Iris pigment epithelial cell (primary cell): ENCODE results near the gene AIDA.
"Not testable (repeated sequence)": the region's sequence is repeated elsewhere in the genome, so short reads cannot be mapped to it uniquely, and the experiment has no call there.

Source experiments
- DNase-seq: peaks from one replicate; pipeline ENCODE4 v3.0.0-alpha.2; 2011; ENCODE audit warnings: low read depth

AIDA gene

DNA sequence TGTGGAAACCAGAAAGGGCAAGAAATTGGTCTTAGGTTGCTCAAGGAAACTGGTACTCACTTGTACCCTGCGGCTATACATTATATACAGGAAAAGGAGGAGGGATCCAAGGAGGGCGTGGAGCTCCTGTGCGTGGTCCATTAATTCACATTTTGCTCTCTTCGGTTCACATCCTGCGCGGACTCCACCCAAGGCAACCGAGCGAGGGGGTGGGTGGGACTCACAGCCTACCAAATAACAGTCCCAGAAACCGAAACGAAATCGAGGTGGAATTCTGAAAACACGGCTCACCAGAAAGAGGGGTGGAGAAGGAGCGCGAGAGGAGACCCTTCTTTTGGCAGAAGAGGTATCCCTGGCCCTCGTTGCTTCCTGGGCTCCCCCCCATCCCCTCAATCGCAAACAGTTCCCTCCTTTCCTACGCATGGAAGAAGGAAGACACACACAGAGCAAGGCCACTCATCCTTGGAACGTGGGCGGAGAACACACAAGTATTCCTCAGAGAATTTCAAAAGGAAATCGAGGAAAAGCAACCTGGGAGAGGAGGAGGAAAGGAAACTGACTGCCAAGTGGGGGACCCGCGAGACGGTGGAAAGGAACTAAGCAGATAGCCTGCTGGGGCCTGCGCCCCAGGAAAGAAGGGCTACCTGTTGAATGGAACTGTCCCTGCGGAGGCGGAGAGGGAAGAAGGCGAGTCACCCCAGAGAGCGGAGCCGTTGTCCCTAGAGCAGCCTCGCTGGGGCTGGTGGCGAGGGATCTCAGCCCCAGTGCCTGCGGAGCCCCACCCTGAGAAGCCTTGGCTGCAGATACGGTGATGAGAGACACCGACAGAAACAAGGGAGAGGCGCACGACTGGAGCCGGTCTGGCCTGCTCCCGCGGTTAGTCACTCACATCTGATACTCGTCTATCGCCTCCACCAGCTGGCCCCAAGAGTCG, 705 bp downstream of the AIDA start:
- DNase-seq: peak; percentile 68

DNA sequence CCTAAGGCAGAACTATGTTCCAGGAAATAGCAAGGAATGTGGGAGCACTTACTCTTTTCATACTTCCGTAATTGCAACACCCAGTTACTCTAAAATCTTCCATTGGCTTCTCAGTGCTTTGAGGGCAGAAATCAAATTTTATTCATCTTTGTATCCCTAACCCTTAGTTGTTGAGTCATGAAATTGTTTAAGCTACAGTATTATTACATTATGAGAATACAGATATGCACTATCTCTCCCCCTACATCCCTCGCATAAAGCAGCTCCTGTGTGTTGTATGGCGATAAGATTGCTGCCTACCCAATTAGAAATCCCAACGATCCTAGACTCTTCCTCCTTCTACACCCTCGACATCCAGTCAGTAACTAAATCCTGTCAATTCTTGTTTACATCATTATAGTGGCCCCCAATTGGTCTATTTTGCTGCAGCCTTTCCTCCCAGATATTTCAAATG, 2.6 kb downstream of the AIDA start:
- peak; percentile 56 for DNase-seq

DNA sequence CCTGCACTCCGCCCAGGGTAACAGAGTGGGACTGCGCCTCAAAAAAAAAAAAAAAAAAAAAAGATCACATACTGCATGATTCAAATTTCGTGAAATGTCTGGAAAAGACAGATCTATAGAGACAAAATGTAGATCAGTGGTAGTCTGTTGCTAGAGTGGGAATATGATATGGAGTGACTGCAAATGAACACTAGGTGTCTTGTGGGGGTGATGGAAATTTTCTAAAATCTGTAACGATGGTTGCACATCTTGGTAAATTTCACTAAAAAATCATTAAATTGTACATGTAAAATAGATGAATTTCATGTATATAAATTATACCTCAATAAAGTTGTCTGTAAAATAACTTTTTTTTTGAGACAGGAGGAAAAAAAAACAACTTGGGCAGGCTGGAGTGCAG, 5.5 kb downstream of the AIDA start:
- no peak for DNase-seq

DNA sequence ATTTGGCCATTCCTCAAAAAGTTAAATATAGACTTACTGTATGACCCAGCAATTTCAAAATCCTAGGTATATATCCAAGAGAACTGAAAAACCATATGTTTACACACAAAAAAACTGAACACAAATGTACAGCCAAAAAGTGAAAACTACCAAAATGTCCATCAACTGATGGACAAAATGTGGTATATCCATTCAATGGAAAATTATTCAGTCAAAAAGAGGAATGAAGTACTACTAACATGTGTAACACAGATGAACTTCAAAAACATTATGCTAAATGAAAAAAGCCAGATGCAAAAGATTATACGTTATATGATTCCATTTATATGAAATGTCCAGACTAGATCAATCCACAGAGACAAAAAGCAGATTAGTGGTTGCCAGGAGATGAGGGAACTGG, 8.0 kb downstream of the AIDA start:
- no peak for DNase-seq

DNA sequence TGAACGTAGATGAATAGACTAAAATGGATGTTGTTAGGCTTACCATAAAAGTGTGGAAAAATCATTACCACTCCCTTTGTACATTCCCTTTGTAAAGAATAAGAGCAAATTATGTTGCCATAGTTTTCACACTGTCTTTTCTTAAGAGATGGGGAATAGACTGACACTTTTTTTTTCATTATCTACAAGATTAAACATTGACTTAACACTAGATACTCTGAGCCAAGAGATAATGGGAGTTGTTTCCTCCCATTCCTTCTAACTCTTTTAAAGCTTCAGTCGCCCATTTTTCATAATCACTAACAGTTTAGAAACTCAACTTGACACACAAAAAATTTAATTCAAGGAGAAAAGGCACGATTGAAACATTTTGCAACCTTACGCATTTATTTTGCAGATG, 10.1 kb downstream of the AIDA start:
- DNase-seq: no peak

- DNase-seq: peak; percentile 57
Observed at GRCh38 chr1:222697826-222698225, 14.5 kb downstream of the AIDA start.

GRCh38 chr1:222697203-222697602, 15.1 kb downstream of the AIDA start:
- peak; percentile 6 for DNase-seq

GRCh38 chr1:222696741-222697140, 15.6 kb downstream of the AIDA start:
- no peak for DNase-seq

GRCh38 chr1:222694927-222695326, 17.4 kb downstream of the AIDA start:
- no peak for DNase-seq

GRCh38 chr1:222691016-222691415, 21.3 kb downstream of the AIDA start:
- DNase-seq: no peak

DNA sequence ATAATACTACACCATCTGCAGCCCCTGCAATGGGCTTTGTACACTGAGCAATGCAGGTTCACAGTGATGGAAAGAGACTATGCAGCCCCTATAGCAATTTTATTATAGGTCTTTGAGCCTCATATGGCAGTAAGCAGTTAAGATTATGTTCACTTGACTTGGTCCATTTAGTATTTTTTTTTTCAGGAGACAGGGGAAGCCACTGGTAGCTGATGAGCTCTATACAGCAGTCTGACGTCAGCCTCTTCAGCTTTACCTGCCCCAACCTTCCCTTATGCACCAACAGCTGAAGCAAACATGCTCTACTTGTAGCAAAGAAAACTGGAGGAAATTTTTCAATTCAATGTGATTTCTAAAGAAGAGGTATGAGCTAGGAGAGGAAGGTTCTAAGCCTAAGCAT, 32.2 kb downstream of the AIDA start:
- no peak for DNase-seq

GRCh38 chr1:222670110-222670509, 42.2 kb downstream of the AIDA start:
- no peak for DNase-seq

GRCh38 chr1:222669107-222669506, 43.2 kb downstream of the AIDA start:
- not testable (repeated sequence) for DNase-seq

- DNase-seq: not testable (repeated sequence)
Observed at GRCh38 chr1:222668184-222668583, 44.1 kb downstream of the AIDA start.

DNA sequence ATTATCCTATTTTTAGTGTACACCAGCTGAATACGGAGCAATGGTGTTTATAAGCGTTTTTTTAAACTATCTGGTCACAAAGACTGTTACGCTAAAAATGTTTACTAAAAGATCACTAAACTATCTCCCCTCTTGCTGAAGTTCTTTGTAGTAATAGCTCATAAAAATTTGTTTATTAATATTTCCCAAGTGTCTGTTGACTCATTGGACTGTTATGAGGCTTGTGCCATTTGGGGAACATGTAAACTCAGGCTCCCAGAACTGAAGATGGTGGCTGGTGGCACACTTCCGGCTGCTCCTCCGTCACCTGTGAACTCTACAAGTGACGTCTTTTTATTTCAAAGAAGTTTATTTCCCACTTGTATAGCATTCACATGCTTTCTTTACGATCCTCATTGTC, 46.3 kb downstream of the AIDA start:
- DNase-seq: peak; percentile 49

DNA sequence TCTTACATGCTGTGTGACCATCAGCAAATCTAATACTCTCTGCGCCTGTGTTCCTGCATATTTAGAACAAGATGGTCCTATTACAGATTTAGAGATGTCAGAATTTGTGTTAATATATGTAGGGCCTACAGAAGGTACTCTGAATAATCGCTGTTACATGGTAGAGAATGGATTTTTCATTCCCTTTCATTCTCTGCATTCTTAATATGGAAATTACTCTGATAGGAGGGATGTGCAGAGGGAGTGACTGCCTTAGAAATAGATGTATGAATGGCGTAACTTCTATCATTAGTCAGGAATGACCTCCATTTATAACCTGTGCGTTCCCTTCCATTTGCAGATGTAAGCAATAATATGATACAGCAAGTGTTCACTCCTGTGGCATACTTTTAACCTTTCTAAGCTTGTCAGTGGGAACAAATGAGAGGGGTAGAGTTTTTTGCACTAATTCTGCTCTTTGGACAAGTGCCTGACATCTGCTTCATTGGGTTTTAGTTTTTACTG, 48.8 kb downstream of the AIDA start:
- no peak for DNase-seq

DNA sequence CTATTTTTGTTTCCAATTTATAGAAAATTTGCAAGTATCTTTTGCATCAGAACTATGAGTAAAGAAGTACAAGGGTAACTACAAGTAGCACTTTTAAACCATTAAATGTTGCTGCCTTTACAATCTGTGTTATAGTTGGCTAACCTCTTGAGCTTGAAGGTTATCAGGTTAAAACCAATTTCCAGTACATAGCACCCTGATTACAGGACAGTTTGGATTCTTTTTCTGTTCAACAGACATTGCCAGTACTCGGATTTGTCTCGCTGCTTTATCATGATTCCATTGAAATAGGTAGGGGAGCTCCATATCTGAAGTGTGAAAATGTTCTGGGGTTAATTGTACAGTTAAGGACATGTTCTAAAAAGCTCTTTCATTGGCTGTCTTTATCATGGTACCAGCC, 54.4 kb downstream of the AIDA start:
- no peak for DNase-seq

DNA sequence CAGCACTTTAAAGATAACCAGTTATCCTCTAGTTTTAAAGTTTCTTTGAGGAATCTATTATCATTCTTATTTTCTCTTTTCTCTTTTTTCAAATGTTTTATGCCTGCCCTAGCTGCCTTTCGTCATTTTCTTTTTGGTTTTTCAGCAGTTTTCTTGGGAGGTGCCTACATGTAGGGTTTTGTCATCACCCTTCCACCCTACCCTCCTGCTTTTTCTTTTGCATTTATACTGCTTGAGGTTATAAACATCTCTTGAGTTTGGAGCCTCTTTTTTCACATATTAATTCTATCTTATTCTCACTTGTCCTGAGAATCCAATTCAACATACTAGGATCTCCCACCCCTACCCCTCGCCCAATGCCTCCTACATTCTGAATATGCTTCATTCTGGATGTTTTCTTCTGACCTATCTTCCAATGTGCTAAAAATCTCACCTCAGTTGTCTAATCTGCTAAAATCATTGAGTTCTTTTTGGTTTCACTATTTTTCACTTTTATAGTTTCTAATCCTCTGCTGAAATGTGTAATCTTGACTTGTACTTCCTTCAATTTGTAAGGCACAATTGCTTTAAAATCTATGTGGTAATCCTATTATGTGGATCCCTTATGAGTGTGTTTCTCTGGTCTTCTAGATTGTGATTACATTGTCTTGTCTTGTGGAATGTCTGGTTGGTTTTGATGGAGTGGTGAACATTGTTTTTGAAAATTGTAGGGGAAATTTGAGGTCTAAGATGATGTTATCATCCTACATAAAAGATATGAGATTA, 55.7 kb downstream of the AIDA start:
- no peak for DNase-seq

DNA sequence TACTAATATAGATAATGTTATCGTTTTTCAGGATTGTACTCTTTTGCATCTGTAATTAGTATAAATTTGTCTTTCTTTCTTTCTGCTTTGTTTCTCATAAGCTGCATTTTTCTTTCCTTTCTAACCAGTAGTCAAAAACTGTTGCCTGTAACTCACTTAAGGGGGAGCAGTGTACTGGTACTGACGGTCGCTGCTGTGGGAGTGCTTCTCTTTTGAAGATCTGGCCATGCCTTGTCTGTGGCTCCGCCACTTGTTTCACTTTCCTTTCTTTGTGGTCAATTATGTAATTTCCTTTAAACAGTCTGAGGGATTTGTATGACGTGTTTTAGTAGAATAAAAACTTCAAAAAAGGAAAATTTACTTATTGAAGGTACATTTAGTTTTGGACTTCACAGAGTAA, 57.4 kb downstream of the AIDA start:
- peak; percentile 78 for DNase-seq

GRCh38 chr1:222653178-222653827, 59.0 kb downstream of the AIDA start:
- DNase-seq: no peak

DNA sequence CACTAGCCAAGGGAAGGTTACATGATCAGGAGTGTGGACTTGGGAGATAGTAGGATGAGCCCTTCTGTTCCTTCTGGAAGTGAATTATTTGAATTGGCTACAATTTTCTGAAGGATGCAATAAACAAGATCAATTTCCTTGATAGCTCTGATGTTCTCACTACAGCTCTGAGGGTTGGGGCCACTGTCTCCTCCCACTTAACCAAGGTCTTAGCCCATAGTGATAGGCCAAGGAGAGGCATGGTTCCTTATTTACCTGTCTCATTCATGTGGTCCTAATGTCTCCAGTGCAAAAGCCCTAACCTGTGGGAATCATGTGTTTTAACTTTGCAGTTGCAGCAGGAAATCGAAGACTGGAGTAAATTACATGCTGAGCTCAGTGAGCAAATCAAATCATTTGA, 59.6 kb downstream of the AIDA start:
- DNase-seq: no peak

DNA sequence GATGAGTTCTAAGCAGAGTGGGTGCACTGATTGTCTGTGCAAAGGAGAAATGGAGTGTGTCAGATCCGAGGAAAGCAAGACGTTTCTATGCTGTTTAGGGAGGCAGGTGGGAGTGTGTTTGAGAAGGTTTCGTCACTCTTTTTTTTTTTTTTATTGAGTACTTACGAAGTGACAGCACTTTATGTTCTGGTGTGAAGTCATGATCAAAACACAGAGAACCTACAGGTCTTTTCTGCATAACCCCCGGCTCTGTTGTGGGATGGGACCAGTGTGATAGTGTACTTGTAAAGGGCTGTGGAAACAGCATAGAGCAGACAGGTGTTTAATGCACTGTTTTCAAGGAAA, 67.7 kb downstream of the AIDA start:
- peak; percentile 20 for DNase-seq
